Adipocyte (in vitro differentiated cells): ENCODE data around the gene TNFAIP8L1.

Experiments
- DNase-seq: peaks from one replicate; pipeline ENCODE4 v3.0.0-alpha.2; 2015; ENCODE audit warnings: low read depth
- H3K27me3 ChIP-seq: replicated peaks from 2 replicates; pipeline ENCODE4 v1.7.0; 2013; ENCODE audit warnings: mild to moderate bottlenecking, low read length, moderate library complexity; ENCODE audit not compliant: control insufficient read depth, insufficient read depth
- H3K36me3 ChIP-seq: 2 replicates; pipeline ENCODE4 v1.7.0; 2013; ENCODE audit warnings: low read length, mild to moderate bottlenecking, moderate library complexity; ENCODE audit not compliant: control insufficient read depth, insufficient read depth, severe bottlenecking
- H3K4me1 ChIP-seq: 2 replicates; pipeline ENCODE4 v1.7.0; 2013; ENCODE audit warnings: mild to moderate bottlenecking, low read length, moderate library complexity; ENCODE audit not compliant: control insufficient read depth, insufficient read depth
- H3K4me3 ChIP-seq: 2 replicates; pipeline ENCODE4 v1.7.0; 2013; ENCODE audit warnings: mild to moderate bottlenecking, low read length, moderate library complexity
- H3K9ac ChIP-seq: 2 replicates; pipeline ENCODE4 v1.7.0; 2013; ENCODE audit warnings: mild to moderate bottlenecking, low read length, moderate library complexity
- H3K9me3 ChIP-seq: 2 replicates; pipeline ENCODE4 v1.7.0; 2013; ENCODE audit warnings: mild to moderate bottlenecking, low read length, moderate library complexity; ENCODE audit not compliant: control insufficient read depth

The TNFAIP8L1 gene

DNA sequence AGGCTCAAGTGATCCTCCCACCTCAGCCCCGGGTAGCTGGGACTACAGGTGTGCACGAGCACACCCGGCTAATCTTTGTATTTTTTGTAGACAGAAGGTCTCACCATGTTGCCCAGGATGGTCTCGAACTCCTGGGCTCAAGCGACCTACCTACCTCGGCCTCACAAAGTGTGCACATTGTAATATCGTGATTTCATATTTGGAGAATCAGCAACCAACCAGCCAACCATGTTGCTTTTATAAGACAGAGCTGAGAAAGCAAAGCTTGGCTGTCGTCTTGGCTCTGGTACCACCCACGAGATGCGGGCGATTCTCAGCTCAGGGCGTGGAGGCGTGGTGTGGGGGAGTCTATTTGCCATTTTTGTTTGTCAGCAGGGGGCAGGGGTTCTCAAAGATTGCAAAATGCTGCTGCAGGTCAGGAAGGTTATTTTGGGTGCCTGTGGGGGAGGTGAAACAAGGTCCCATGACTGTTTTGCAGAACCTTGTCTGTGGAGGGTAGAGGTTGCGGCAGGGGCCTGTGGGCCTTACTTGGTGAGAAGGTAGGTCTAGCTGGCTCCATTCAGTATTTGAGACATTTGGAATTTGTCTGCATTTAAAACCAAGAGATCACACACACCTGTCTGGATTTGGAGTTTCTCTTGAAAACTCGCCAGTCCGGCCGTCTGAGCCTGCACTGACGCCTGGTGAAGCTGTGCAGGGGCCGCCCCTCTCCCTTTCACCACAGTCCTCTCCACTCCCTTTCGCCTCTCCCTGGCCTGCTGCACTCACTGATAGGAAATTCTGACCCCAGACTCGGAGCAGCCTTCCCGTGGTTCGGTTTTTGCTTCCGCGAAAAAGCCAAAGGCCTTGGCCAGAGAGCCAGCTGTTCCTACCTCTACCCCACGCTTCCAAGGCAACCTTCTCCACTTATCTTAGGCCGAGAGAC, 15.4 kb downstream of the TNFAIP8L1 start:
- no peak for DNase-seq
- Histone ChIP-seq H3K4me3 (no peak overlapping the region), H3K9ac (no peak overlapping the region), H3K4me1 (no peaks in the 10 kb centered on the region), H3K9me3 (no peaks in the 10 kb centered on the region), H3K36me3 (peaks cover 38% of the 10 kb centered on the region), H3K27me3 (no peaks in the 10 kb centered on the region)

DNA sequence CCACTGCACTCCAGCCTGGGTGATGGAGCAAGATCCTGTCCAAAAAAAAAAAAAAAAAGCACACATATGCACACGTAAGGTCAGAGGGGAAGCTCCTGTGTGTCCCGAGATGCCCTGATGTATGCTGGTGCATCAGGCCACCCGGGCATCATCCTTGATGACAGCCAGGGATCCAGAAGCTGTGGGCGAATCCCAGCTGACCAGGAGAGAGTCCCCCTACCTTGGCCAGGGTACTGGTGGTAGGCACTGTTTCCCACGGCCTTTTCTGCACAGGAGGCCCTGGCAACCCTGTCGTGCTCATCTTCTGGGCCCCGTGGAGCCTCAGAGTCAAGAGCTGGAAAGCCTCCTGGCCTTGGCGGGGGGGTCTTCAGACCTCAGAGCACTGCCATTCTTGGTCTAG, 16.8 kb downstream of the TNFAIP8L1 start:
- Histone ChIP-seq H3K36me3 (peaks cover 49% of the 10 kb centered on the region), H3K4me1 (no peaks in the 10 kb centered on the region), H3K9me3 (no peaks in the 10 kb centered on the region), H3K27me3 (no peaks in the 10 kb centered on the region), H3K9ac (no peak overlapping the region), H3K4me3 (no peak overlapping the region)
- no peak for DNase-seq

DNA sequence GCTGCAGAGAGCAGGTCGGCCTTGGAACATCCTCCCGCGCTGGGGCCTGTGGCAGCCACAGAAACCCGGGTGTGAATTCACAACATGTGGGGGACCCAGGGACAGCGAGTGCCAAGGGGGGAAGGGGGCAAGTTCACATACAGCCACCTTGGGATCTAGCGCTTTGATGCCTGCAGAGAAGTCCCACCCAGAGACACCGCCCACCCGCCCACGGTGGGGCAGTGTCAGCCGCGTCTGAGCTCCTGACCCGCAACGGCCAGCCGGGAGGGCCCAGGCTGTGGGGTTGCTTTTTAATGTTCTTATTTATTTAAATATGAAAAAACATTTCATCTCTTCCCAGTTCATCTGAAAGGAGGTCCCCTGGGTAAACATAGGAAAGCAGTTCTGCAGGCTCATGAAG, 17.9 kb downstream of the TNFAIP8L1 start:
- H3K27me3 ChIP-seq: no peaks in the 10 kb centered on the region
- H3K4me3 ChIP-seq: no peak overlapping the region
- no peak for DNase-seq
- no peaks in the 10 kb centered on the region for H3K9me3 ChIP-seq
- H3K9ac ChIP-seq: no peak overlapping the region
- peaks cover 53% of the 10 kb centered on the region for H3K36me3 ChIP-seq
- no peaks in the 10 kb centered on the region for H3K4me1 ChIP-seq

DNA sequence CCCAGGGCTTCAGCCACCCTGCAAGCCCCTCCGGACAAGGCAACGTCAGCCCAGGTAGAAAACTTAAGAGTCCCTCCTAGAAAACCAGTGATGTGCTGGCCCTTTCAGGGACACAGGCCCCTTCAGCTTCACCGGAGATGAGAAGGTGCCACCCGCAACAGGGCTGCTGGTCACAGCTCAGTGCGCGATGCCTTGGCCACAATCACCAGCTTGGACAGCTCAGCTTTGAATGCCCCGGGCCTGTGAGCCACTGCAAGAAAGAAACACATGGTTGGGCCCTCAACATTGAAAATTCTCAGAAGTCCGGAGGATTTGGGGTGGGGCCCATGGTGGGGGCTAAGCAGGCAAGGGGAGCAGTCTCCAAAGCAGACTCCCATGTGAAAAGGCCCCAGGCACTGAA, 18.5 kb downstream of the TNFAIP8L1 start:
- Histone ChIP-seq H3K27me3 (no peaks in the 10 kb centered on the region), H3K4me3 (no peak overlapping the region), H3K4me1 (no peaks in the 10 kb centered on the region), H3K36me3 (peaks cover 57% of the 10 kb centered on the region), H3K9me3 (no peaks in the 10 kb centered on the region), H3K9ac (no peak overlapping the region)
- no peak for DNase-seq

DNA sequence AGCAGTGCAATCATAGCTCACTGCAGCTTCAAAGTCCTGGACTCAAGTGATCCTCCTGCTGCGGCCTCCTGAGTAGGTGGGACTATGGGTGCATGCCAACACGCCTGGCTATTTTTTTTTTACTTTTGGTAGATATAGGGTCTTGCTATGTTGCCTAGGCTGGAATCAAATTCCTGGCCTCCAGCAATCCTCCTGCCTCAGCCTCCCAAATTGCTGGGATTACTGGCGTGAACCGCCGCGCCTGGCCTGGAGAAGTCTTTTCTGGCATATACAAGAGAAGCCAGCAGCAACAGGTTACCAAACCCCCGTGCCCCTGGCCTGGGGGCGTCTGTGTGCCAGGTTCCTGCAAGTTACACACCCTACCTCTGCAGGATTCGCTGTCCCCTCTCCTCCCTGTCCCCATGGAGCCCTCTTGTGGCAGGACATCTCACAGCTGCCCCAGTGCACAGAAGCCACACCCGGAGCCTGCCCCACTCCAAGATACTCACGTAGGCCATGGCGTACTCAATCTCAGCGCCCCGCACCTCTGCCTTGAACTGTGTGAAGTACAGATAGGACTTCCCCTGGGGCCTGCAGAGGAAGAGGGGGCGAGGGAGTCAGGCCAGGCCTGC, 21.0 kb downstream of the TNFAIP8L1 start:
- DNase-seq: no peak
- H3K36me3 ChIP-seq: peaks cover 73% of the 10 kb centered on the region
- no peak overlapping the region for H3K9ac ChIP-seq
- no peaks in the 10 kb centered on the region for H3K9me3 ChIP-seq
- H3K4me3 ChIP-seq: no peak overlapping the region
- no peaks in the 10 kb centered on the region for H3K27me3 ChIP-seq
- no peaks in the 10 kb centered on the region for H3K4me1 ChIP-seq

GRCh38 chr19:4660993-4661392, 21.7 kb downstream of the TNFAIP8L1 start:
- H3K9me3 ChIP-seq: no peaks in the 10 kb centered on the region
- no peaks in the 10 kb centered on the region for H3K4me1 ChIP-seq
- H3K4me3 ChIP-seq: no peak overlapping the region
- no peaks in the 10 kb centered on the region for H3K27me3 ChIP-seq
- no peak overlapping the region for H3K9ac ChIP-seq
- peaks cover 76% of the 10 kb centered on the region for H3K36me3 ChIP-seq
- no peak for DNase-seq

DNA sequence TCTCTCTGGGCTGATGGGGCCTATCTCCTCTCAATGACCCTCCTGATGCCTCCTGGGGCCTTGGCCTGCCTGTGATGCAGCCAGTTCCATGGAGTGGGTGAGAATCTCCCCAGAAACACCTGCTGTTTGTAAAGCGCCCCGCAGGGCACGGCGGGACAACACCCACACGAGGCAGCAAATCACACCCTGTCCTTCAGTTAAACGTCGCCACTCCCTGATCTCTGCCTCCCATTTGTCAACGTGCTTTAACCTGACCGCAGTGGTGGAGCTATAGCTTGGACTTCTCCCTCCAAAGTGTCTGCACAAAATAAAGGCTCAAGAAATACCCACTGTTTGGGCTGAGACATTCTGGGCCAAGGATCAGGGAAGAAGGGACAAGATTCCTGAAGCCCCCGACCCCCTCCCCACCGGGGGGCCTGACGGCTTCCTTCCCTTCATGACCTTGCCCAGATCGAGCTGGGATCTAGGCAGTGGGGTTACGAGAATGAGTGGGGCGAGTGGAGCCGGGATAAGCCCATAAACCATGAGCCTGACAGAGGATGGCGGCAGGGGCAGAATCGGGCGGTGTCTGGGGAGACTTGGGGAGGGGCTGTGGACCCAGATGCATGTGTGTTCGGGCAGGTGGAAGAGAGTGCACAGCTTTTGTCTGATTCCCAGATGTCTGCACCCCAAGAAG, 22.8 kb downstream of the TNFAIP8L1 start:
- Histone ChIP-seq H3K27me3 (no peaks in the 10 kb centered on the region), H3K9ac (no peak overlapping the region), H3K9me3 (no peaks in the 10 kb centered on the region), H3K4me1 (no peaks in the 10 kb centered on the region), H3K36me3 (peaks cover 74% of the 10 kb centered on the region), H3K4me3 (no peak overlapping the region)
- no peak for DNase-seq

GRCh38 chr19:4662812-4663211, 23.5 kb downstream of the TNFAIP8L1 start:
- Histone ChIP-seq H3K4me3 (no peak overlapping the region), H3K4me1 (no peaks in the 10 kb centered on the region), H3K9me3 (no peaks in the 10 kb centered on the region), H3K27me3 (no peaks in the 10 kb centered on the region), H3K9ac (no peak overlapping the region), H3K36me3 (peaks cover 74% of the 10 kb centered on the region)
- no peak for DNase-seq

DNA sequence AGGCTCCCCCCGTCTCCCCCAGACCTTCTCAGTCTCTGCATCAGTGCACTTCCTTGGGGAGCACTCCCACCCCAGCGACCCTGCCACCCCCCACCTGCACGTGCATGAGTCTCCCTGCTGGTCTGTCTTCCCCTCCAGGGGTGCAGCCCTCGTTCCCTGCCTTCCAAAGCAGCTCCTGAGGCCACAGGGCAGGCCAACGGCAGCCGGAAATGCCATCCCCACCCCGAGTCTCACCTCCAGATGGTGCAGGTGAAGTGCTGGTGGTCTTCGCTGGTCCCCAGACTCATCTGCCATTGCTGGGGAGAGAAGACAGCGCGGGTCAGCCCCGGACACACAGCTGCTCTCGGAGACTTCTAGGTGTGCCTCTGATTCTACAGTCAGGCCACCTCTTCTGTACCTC, 25.3 kb downstream of the TNFAIP8L1 start:
- no peak for DNase-seq
- peaks cover 65% of the 10 kb centered on the region for H3K36me3 ChIP-seq
- no peak overlapping the region for H3K4me3 ChIP-seq
- H3K9ac ChIP-seq: no peak overlapping the region
- no peaks in the 10 kb centered on the region for H3K9me3 ChIP-seq
- H3K27me3 ChIP-seq: no peaks in the 10 kb centered on the region
- peaks cover 8% of the 10 kb centered on the region for H3K4me1 ChIP-seq

- DNase-seq: peak; percentile 97
- Histone ChIP-seq H3K4me1 (peaks cover 8% of the 10 kb centered on the region), H3K4me3 (peak within 1 kb of the TSS; percentile 96), H3K9me3 (no peaks in the 10 kb centered on the region), H3K27me3 (no peaks in the 10 kb centered on the region), H3K36me3 (peaks cover 33% of the 10 kb centered on the region), H3K9ac (peak within 1 kb of the TSS; percentile 94)
Measured at GRCh38 chr19:4669723-4670480, 30.6 kb downstream of the TNFAIP8L1 start, which contains the start of gene MYDGF. MYDGF (minus strand) TSS chr19:4670342; CDS start chr19:4670334, 8 bp downstream.
